NCI-H345 treated with DMSO at 0.1 percent for 48 hours (cell line): Measurements from ENCODE around the gene NUDT4B.
"Not testable (repeated sequence)": the region's sequence is repeated elsewhere in the genome, so short reads cannot be mapped to it uniquely, and the experiment has no call there.

Experiments used
- DNase-seq: peaks from one replicate; lab custom pipeline; 2025; ENCODE audit not compliant: unreplicated experiment; lab: John Stamatoyannopoulos, UW

NUDT4B gene

GRCh38 chr1:148793762-148794332, 45.3 kb downstream of the NUDT4B start:
- DNase-seq = not testable (repeated sequence)
